ENCODE measurements around the gene ZBTB7C. TPM values are rescaled to one million over a fixed set of nuclear protein-coding genes. Genes with fewer than 3 reads are reported as not detected.

ZBTB7C gene
- polyA plus RNA-seq, 1 donor (not counting 4 experiments of a cell fraction or from before 2014, with no cell fraction given), result 0.58 TPM

- H3K4me1 ChIP-seq (ENCODE audit: control insufficient read depth, extremely low read depth, insufficient read depth, low read length), result peaks cover 7% of the 10 kb centered on the region
- no peak for DNase-seq (ENCODE audit: low read depth, low spot score)
- no peaks in the 10 kb centered on the region for H3K79me2 ChIP-seq (ENCODE audit: control insufficient read depth, insufficient read depth, low read length)
- no peak for FAIRE-seq
- no peak for TF ChIP-seq CTCF (optimal IDR thresholded peaks at IDR 0.05 in 1 of 3, IDR thresholded peaks at IDR 0.05 in 1 of 3, conservative IDR thresholded peaks at IDR 0.05 in 1 of 3; ENCODE audit: extremely low read depth in 1 of 3, insufficient read depth in 2 of 3, low read length in 3 of 3)
- no peak overlapping the region for H3K4me3 ChIP-seq (ENCODE audit: control insufficient read depth in 2 of 3, extremely low read depth in 1 of 3, insufficient read depth in 2 of 3, low read depth in 1 of 3, low read length in 3 of 3)
- H3K36me3 ChIP-seq (ENCODE audit: control insufficient read depth in 2 of 2, extremely low read depth in 1 of 2, insufficient read depth in 2 of 2, low read length in 2 of 2), result no peaks in the 10 kb centered on the region
- H3K9me3 ChIP-seq (ENCODE audit: control insufficient read depth, low read depth, low read length), result no peaks in the 10 kb centered on the region
- peak overlapping the region; percentile 17 for H3K4me2 ChIP-seq (ENCODE audit: control insufficient read depth, extremely low read depth, insufficient read depth, low read depth, low read length)
- H3K9ac ChIP-seq (ENCODE audit: control insufficient read depth, extremely low read depth, insufficient read depth, low read length), result no peak overlapping the region
- H2AFZ ChIP-seq (ENCODE audit: control insufficient read depth, low read length), result no peak overlapping the region
- H3K27ac ChIP-seq (ENCODE audit: control insufficient read depth, insufficient read depth, low read length), result no peak overlapping the region
- H3K27me3 ChIP-seq (ENCODE audit: control insufficient read depth, extremely low read depth, insufficient read depth, low read length), result no peaks in the 10 kb centered on the region
- dilution Hi-C loops (cut with MboI; ENCODE audit: extremely low pct_ligation_motif_present, low sequenced_read_pairs), result no loop called here
- H4K20me1 ChIP-seq (ENCODE audit: control insufficient read depth, extremely low read depth, insufficient read depth, low read length), result no peaks in the 10 kb centered on the region
- no peaks in the 10 kb centered on the region for H3K9me1 ChIP-seq (ENCODE audit: control insufficient read depth, extremely low read depth, insufficient read depth, low read length)
Observed at GRCh38 chr18:48308027-48308635, 101.1 kb downstream of the ZBTB7C start.

GRCh38 chr18:48306838-48307237 is 102.3 kb downstream of the ZBTB7C start:
- Histone ChIP-seq H4K20me1 (ENCODE audit: control insufficient read depth, extremely low read depth, insufficient read depth, low read length) (no peaks in the 10 kb centered on the region), H3K9ac (ENCODE audit: control insufficient read depth, extremely low read depth, insufficient read depth, low read length) (no peak overlapping the region), H3K4me3 (ENCODE audit: control insufficient read depth in 2 of 3, extremely low read depth in 1 of 3, insufficient read depth in 2 of 3, low read depth in 1 of 3, low read length in 3 of 3) (no peak overlapping the region), H3K4me2 (ENCODE audit: control insufficient read depth, extremely low read depth, insufficient read depth, low read depth, low read length) (no peak overlapping the region), H3K27me3 (ENCODE audit: control insufficient read depth, extremely low read depth, insufficient read depth, low read length) (no peaks in the 10 kb centered on the region), H3K36me3 (ENCODE audit: control insufficient read depth in 2 of 2, extremely low read depth in 1 of 2, insufficient read depth in 2 of 2, low read length in 2 of 2) (no peaks in the 10 kb centered on the region), H3K9me3 (ENCODE audit: control insufficient read depth, low read depth, low read length) (no peaks in the 10 kb centered on the region), H3K79me2 (ENCODE audit: control insufficient read depth, insufficient read depth, low read length) (no peaks in the 10 kb centered on the region), H3K9me1 (ENCODE audit: control insufficient read depth, extremely low read depth, insufficient read depth, low read length) (no peaks in the 10 kb centered on the region), H2AFZ (ENCODE audit: control insufficient read depth, low read length) (no peak overlapping the region), H3K27ac (ENCODE audit: control insufficient read depth, insufficient read depth, low read length) (no peak overlapping the region), H3K4me1 (ENCODE audit: control insufficient read depth, extremely low read depth, insufficient read depth, low read length) (peaks cover 7% of the 10 kb centered on the region)
- DNase-seq (ENCODE audit: low read depth, low spot score) (no peak), FAIRE-seq (no peak)
- dilution Hi-C loops (cut with MboI; ENCODE audit: extremely low pct_ligation_motif_present, low sequenced_read_pairs), result no loop called here
- no peak for TF ChIP-seq CTCF (optimal IDR thresholded peaks at IDR 0.05 in 1 of 3, IDR thresholded peaks at IDR 0.05 in 1 of 3, conservative IDR thresholded peaks at IDR 0.05 in 1 of 3; ENCODE audit: extremely low read depth in 1 of 3, insufficient read depth in 2 of 3, low read length in 3 of 3)
- TF ChIP-seq EZH2 (IDR thresholded peaks at IDR 0.05; ENCODE audit: low read length), result no peak
